ENCODE data around the gene TYRP1.

TYRP1 gene, protein sequence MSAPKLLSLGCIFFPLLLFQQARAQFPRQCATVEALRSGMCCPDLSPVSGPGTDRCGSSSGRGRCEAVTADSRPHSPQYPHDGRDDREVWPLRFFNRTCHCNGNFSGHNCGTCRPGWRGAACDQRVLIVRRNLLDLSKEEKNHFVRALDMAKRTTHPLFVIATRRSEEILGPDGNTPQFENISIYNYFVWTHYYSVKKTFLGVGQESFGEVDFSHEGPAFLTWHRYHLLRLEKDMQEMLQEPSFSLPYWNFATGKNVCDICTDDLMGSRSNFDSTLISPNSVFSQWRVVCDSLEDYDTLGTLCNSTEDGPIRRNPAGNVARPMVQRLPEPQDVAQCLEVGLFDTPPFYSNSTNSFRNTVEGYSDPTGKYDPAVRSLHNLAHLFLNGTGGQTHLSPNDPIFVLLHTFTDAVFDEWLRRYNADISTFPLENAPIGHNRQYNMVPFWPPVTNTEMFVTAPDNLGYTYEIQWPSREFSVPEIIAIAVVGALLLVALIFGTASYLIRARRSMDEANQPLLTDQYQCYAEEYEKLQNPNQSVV

DNA sequence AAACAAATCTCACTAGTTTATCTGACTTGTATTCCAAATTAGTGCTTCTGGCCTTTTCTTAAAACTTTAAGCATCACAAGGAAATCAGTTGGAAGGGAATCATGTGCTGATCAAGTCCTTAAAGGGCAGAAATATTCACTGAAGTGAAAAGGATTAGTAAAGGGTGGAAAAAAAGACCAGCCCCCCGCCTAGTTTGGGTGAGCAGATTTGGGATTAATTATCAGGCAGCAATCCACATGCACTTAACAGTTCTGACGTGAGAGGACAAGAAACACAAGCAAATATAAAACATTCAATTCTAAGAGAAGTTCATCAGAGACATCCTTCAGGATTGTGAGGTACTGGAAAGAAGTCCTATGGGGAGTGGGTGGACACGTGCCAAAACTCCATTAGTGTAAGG is at the start of gene TYRP1:
TSS of gene TYRP1 (plus strand) at position 245 of the 400 bp plus-strand sequence. CDS start 612 bp downstream, outside the sequence.
- TF ChIP-seq, protein P1, sequence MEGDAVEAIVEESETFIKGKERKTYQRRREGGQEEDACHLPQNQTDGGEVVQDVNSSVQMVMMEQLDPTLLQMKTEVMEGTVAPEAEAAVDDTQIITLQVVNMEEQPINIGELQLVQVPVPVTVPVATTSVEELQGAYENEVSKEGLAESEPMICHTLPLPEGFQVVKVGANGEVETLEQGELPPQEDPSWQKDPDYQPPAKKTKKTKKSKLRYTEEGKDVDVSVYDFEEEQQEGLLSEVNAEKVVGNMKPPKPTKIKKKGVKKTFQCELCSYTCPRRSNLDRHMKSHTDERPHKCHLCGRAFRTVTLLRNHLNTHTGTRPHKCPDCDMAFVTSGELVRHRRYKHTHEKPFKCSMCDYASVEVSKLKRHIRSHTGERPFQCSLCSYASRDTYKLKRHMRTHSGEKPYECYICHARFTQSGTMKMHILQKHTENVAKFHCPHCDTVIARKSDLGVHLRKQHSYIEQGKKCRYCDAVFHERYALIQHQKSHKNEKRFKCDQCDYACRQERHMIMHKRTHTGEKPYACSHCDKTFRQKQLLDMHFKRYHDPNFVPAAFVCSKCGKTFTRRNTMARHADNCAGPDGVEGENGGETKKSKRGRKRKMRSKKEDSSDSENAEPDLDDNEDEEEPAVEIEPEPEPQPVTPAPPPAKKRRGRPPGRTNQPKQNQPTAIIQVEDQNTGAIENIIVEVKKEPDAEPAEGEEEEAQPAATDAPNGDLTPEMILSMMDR (conservative IDR thresholded peaks at IDR 0.05; ENCODE audit: control insufficient read depth, insufficient read depth, low read depth, low read length), result no peak
- DNase-seq (ENCODE audit: low read depth), result no peak
- no peak within 1 kb of the TSS for H3K4me3 ChIP-seq (ENCODE audit: control insufficient read depth, low read depth, low read length)

DNA sequence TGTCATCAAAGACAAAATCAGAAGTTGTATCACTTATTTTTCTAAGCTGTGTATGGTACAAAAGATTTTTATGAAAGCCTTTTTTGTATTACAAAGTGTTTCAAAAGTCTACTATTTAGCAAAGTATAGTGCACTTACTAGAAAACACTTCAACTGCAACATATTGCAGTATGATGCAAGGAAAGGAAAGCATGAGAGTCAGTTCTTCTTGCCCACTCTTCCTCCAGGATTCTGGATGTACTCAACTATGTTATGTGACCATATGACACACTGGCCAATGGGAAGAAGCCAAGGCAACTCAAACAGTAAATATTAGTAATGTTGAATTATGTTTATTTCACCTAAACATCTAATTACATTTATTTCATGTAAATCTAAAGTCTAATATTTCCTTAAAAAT is 49.5 kb upstream of the TYRP1 start:
- no peak overlapping the region for H3K4me3 ChIP-seq (ENCODE audit: control insufficient read depth, low read depth, low read length)
- TF ChIP-seq, protein P1 (conservative IDR thresholded peaks at IDR 0.05; ENCODE audit: control insufficient read depth, insufficient read depth, low read depth, low read length), result no peak
- DNase-seq (ENCODE audit: low read depth), result peak; percentile 6

DNA sequence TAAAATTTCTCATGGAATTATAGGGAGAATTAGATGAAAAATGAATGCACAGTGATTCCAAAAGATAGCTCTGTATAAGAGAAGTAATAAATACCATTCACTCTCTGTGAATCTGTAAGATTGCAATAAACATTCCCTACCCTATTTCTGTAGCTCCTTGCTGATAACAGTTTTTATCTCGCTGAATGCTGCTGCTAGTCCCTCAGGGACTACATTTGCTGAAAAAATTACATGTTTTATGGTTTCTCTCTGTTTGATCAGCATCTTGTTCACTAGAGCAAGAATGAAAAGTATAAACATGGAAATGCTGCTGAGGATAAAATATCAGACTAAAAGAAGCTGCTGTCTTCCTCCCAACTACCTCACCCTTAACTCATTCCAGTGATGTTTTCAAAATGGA is 44.3 kb upstream of the TYRP1 start:
- DNase-seq (ENCODE audit: low read depth), result no peak
- H3K4me3 ChIP-seq (ENCODE audit: control insufficient read depth, low read depth, low read length), result no peak overlapping the region
- TF ChIP-seq, protein P1 (conservative IDR thresholded peaks at IDR 0.05; ENCODE audit: control insufficient read depth, insufficient read depth, low read depth, low read length), result no peak

DNA sequence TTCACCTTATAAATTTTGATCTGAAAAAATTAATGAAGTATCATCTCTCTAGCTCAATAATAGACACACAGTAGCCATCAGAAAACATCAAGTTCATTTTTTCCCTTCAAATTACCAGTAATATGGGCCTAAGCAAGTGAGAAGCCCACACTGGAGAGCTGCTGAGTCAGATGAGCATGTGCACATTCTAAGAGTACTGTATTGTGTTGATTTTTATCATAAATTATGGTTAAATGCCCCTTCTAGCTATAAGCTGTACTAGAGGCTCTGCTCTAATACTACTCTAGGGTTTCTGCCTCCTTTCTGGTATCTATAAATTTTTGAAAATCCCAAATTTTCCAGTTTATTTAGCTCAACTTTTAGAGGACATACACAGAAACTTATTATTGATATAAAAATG is 42.1 kb upstream of the TYRP1 start:
- no peak for DNase-seq (ENCODE audit: low read depth)
- TF ChIP-seq, protein P1 (conservative IDR thresholded peaks at IDR 0.05; ENCODE audit: control insufficient read depth, insufficient read depth, low read depth, low read length), result no peak

DNA sequence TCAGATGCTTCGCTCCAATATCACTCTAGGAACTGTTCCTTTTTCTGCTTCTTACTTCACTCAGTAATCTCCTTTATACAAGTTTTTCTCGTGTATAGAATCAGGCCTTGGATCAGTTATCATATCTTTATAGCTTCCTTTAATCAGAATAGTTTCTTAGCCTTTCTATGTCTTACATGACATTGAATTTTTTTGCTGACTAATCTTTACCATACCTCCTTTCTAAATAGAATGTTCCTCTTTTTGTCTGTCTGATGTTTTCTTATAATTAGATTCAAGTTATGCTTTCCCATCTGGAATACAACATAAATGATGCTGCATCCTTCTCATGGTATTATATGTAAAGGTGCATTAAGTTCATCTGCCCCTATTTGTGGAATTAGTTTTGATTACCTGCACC is 40.2 kb upstream of the TYRP1 start:
- TF ChIP-seq, protein P1 (conservative IDR thresholded peaks at IDR 0.05; ENCODE audit: control insufficient read depth, insufficient read depth, low read depth, low read length), result no peak
- DNase-seq (ENCODE audit: low read depth), result no peak
- H3K4me3 ChIP-seq (ENCODE audit: control insufficient read depth, low read depth, low read length), result no peak overlapping the region

More for the DNA sequence above, 42.1 kb upstream of the TYRP1 start:
- no peak overlapping the region for H3K4me3 ChIP-seq (ENCODE audit: control insufficient read depth, low read depth, low read length)

DNA sequence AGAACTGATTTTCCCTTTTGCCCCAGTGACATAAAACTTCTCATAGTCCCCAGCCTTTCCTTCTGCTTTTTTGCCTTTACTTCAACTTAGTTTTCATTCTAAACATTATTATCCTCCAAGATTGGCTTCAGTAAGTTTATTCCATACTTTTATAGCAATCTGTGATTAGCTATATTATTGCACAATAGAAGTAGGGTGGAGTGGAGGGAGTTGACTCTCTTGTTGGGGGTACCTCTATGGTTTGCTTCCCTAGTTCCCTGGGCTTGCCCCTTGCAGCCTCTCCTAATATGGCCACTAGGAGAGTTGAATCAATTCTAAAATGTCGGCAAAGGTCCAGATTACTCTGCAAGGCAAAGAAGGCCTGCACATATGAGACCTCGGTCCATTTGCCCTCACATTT is 36.4 kb upstream of the TYRP1 start:
- TF ChIP-seq, protein P1 (conservative IDR thresholded peaks at IDR 0.05; ENCODE audit: control insufficient read depth, insufficient read depth, low read depth, low read length), result no peak
- H3K4me3 ChIP-seq (ENCODE audit: control insufficient read depth, low read depth, low read length), result no peak overlapping the region
- DNase-seq (ENCODE audit: low read depth), result no peak

All from fibroblast of mammary gland (primary cell).